Esophagus muscularis mucosa (tissue), 4 donors: ENCODE measurements around the gene NHSL1.

Experiments
- EP300 ChIP-seq: sonication (generic); formaldehyde crosslinking; IDR thresholded peaks from one replicate; pipeline ENCODE4 v1.6.1; 2017; ENCODE audit warnings: antibody characterized with exemption
- POLR2A ChIP-seq: fragments of 450-650 bp; IDR thresholded peaks from one replicate; pipeline ENCODE4 v1.6.1; 2017; ENCODE audit warnings: antibody characterized with exemption, moderate library complexity, mild to moderate bottlenecking, low read depth
- POLR2AphosphoS5 ChIP-seq, 2 donors: sonication (generic); formaldehyde crosslinking; IDR thresholded peaks; one replicate each; pipeline ENCODE4 v1.6.1; 2017; ENCODE audit warnings: antibody characterized with exemption in 2 of 2
- TF ChIP-seq, protein P1 (sequence below), 3 experiments: fragments of 200-600 bp in 2 of 3; fragments of 450-650 bp in 1 of 3; sonication (generic) in 2 of 3; IDR thresholded peaks; one replicate each; pipeline ENCODE4 v1.5.1; 2017 to 2019; ENCODE audit warnings: antibody characterized with exemption in 3 of 3, mild to moderate bottlenecking in 2 of 3, moderate library complexity in 1 of 3

DNA sequence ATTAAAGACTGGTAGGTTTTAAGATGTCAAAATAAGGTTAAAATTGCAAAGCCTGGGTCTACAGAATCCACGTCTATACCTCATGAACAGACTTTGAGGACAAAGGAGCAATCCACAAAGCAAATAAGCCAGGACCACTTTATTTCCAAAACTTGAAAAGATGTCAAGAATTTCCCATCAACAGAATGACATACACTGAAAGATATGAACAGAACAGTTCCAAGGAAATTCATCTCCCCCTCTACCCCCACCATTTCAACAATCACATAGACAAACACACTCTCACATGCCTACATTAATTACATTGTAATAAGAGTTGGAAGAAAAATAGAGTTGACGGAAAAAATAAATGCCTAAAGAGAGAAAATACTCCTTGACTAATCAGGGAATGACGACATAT, 45.2 kb upstream of the NHSL1 start:
- TF ChIP-seq POLR2AphosphoS5 (IDR thresholded peaks at IDR 0.05) (no peak), POLR2A (no peak), EP300 (no peak)
- TF ChIP-seq, protein P1, sequence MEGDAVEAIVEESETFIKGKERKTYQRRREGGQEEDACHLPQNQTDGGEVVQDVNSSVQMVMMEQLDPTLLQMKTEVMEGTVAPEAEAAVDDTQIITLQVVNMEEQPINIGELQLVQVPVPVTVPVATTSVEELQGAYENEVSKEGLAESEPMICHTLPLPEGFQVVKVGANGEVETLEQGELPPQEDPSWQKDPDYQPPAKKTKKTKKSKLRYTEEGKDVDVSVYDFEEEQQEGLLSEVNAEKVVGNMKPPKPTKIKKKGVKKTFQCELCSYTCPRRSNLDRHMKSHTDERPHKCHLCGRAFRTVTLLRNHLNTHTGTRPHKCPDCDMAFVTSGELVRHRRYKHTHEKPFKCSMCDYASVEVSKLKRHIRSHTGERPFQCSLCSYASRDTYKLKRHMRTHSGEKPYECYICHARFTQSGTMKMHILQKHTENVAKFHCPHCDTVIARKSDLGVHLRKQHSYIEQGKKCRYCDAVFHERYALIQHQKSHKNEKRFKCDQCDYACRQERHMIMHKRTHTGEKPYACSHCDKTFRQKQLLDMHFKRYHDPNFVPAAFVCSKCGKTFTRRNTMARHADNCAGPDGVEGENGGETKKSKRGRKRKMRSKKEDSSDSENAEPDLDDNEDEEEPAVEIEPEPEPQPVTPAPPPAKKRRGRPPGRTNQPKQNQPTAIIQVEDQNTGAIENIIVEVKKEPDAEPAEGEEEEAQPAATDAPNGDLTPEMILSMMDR (IDR thresholded peaks at IDR 0.05): no peak
